PC-9 (cell line): ENCODE results near the gene IKZF3. TPM values are rescaled to one million over a fixed set of nuclear protein-coding genes. Genes with fewer than 3 reads are reported as not detected.

Source experiments
- BruUV-seq: library from RNA; stranded (reverse); fragments of 400-500 nt; replicated peaks from 2 replicates; lab custom pipeline; 2021; lab: Mats Ljungman, UMichigan
- CTCF ChIA-PET: fragments of 300-600 bp; sonication (Branson Sonifier 250); formaldehyde crosslinking; loops from one replicate; lab custom pipeline; 2022; ENCODE audit warnings: antibody characterized with exemption; lab: Charles Lee
- POLR2A ChIA-PET: fragments of 300-600 bp; sonication (Branson Sonifier 250); formaldehyde crosslinking; loops from one replicate; lab custom pipeline; 2022; ENCODE audit warnings: antibody characterized with exemption; ENCODE audit not compliant: unreplicated experiment; lab: Charles Lee
- DNase-seq, 2 experiments: peaks; one replicate each; pipeline versions ENCODE4 v3.0.0 to v3.0.0-alpha.2; 2015 to 2022; ENCODE audit warnings: mixed read lengths in 1 of 2
- H2AFZ ChIP-seq: fragments of 200-600 bp; sonication (generic); 2 replicates; pipeline ENCODE4 v1.8.1; 2017; ENCODE audit warnings: antibody characterized with exemption
- H3F3A ChIP-seq: fragments of 200-600 bp; sonication (generic); 2 replicates; pipeline ENCODE4 v1.8.1; 2017; ENCODE audit warnings: antibody characterized with exemption, mild to moderate bottlenecking, low read depth; ENCODE audit not compliant: insufficient read depth
- H3K27ac ChIP-seq: fragments of 200-600 bp; sonication (generic); 2 replicates; pipeline ENCODE4 v1.6.1; 2016; ENCODE audit warnings: mixed run types
- H3K27me3 ChIP-seq: fragments of 200-600 bp; sonication (generic); 2 replicates; pipeline ENCODE4 v1.6.1; 2016; ENCODE audit warnings: low read depth, mixed run types; ENCODE audit not compliant: insufficient read depth
- H3K36me3 ChIP-seq: fragments of 200-600 bp; sonication (generic); 2 replicates; pipeline ENCODE4 v1.6.1; 2016; ENCODE audit warnings: low read depth, mixed run types
- H3K4me1 ChIP-seq: fragments of 200-600 bp; sonication (generic); replicated peaks from 2 replicates; pipeline ENCODE4 v1.6.1; 2016; ENCODE audit warnings: mixed run types; ENCODE audit not compliant: insufficient read depth
- H3K4me2 ChIP-seq: fragments of 200-600 bp; sonication (generic); 2 replicates; pipeline ENCODE4 v1.6.1; 2017; ENCODE audit warnings: mixed run types
- H3K4me3 ChIP-seq: fragments of 200-600 bp; sonication (generic); 2 replicates; pipeline ENCODE4 v1.6.1; 2016; ENCODE audit warnings: mixed run types
- H3K79me2 ChIP-seq: fragments of 200-600 bp; sonication (generic); 2 replicates; pipeline ENCODE4 v1.6.1; 2017; ENCODE audit warnings: low read depth, mixed run types
- H3K9me2 ChIP-seq: fragments of 200-600 bp; sonication (generic); 2 replicates; pipeline ENCODE4 v1.8.1; 2017; ENCODE audit warnings: mild to moderate bottlenecking; ENCODE audit not compliant: insufficient read depth
- H3K9me3 ChIP-seq: fragments of 200-600 bp; sonication (generic); 2 replicates; pipeline ENCODE4 v1.8.1; 2016; ENCODE audit warnings: low read depth; ENCODE audit not compliant: insufficient read depth
- H4K20me1 ChIP-seq: fragments of 200-600 bp; sonication (generic); 2 replicates; pipeline ENCODE4 v1.8.1; 2017; ENCODE audit not compliant: insufficient read depth
- CTCF ChIP-seq: fragments of 200-600 bp; sonication (generic); conservative IDR thresholded peaks from 2 replicates; pipeline ENCODE4 v1.6.1; 2017; ENCODE audit warnings: mixed run types, antibody characterized with exemption, mild to moderate bottlenecking, moderate library complexity
- EZH2 ChIP-seq: fragments of 200-600 bp; sonication (generic); IDR thresholded peaks from 2 replicates; pipeline ENCODE4 v1.8.0; 2017; ENCODE audit warnings: antibody characterized with exemption, low read depth
- intact Hi-C: fragments of 100-400 bp; cut with micrococcal nuclease; formaldehyde crosslinking; loops from one replicate; pipeline ENCODE4 v1.10.0; 2022; ENCODE audit not compliant: unreplicated experiment
- total RNA-seq: library from RNA; stranded (reverse); gene quantifications from 2 replicates; pipeline ENCODE4 v1.2.3, GENCODE V29; 2021

The IKZF3 gene
- total RNA-seq, 1 experiment from 2014 or later, result 0.04 TPM

DNA sequence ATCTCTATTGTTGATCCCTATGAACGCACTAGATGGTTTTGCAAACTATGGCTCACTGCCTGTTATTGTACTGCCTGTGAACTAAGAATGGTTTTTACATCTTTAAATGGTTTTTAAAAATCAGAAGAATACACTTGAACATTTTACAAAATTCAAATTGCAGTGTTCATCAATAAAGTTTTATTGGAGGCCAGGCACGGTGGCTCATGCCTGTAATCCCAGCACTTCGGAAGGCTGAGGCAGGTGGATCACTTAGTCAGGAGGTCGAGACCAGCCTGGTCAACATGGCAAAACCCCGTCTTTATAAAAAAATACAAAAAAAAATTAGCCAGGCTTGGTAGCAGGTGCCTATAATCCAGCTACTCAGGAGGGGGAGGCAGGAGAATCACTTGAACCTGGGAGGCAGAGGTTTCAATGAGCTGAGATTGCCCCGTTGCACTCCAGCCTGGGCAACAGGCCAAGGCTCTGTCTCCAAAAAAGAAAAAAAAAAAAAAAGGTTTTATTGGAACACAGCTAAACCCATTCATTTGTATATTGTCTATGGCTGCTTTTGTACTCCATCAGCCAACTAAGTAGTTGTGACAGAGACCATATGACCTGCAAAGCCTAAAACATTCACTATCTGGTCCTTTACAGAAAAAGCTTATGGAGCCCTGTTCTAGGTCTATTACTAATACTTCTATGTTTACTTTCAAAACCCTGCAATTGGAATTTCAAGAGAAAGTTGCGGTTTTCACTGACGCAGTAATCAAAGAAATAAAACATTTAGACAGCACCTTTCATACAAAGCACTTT is 18.9 kb downstream of the IKZF3 start:
- Histone ChIP-seq H3K27ac (no peak overlapping the region), H4K20me1 (no peaks in the 10 kb centered on the region), H3K4me3 (no peak overlapping the region), H2AFZ (no peak overlapping the region), H3K79me2 (no peaks in the 10 kb centered on the region), H3K9me3 (no peaks in the 10 kb centered on the region), H3K27me3 (no peaks in the 10 kb centered on the region), H3K36me3 (no peaks in the 10 kb centered on the region), H3K9me2 (no peaks in the 10 kb centered on the region), H3K4me1 (no peaks in the 10 kb centered on the region), H3K4me2 (no peak overlapping the region), H3F3A (no peaks in the 10 kb centered on the region)
- intact Hi-C loops, result no loop called here
- no TSS peak for BruUV-seq
- no peak for DNase-seq
- ChIA-PET POLR2A (no interaction called here), CTCF (no interaction called here)
- no peak for TF ChIP-seq EZH2

DNA sequence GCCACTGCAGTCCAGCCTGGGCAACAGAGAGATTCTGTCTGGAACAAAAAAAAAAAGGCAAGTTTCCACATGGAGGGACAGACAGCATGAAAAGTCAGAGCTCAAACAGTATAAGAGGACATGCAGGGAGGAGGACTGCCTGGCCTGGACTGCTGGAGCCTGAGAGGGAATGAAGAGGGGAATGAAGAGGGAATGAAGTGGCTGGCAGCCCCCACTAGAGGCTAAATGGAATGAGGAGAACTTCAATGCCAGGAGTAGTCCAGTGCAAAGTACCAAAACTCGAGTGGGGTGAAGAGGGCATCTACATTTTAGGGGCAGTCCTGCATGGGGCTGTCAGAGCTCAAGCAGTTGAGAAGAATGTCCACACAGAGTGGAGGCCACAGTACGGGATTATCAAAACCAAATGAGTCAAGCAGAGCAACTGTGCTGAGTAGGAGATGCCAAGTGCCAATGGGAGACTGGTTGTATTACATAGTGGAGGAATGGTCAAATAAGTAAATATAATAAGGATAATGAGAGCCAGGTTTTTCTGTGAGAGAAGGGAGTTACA is 22.9 kb downstream of the IKZF3 start:
- no peaks in the 10 kb centered on the region for H3F3A ChIP-seq
- no peak overlapping the region for H3K27ac ChIP-seq
- no peak overlapping the region for H3K4me2 ChIP-seq
- H3K9me3 ChIP-seq, result peaks cover 5% of the 10 kb centered on the region; the same call in 1 of the 2 replicates
- BruUV-seq, result no TSS peak
- ChIA-PET POLR2A (no interaction called here), CTCF (no interaction called here)
- no peak for DNase-seq
- H3K4me3 ChIP-seq, result no peak overlapping the region
- no peaks in the 10 kb centered on the region for H3K27me3 ChIP-seq
- TF ChIP-seq EZH2 (no peak), CTCF (no peak)
- no peaks in the 10 kb centered on the region for H3K9me2 ChIP-seq
- H3K79me2 ChIP-seq, result no peaks in the 10 kb centered on the region
- H3K36me3 ChIP-seq, result no peaks in the 10 kb centered on the region
- intact Hi-C loops, result no loop called here
- H4K20me1 ChIP-seq, result no peaks in the 10 kb centered on the region
- H2AFZ ChIP-seq, result no peak overlapping the region
- H3K4me1 ChIP-seq, result no peaks in the 10 kb centered on the region

DNA sequence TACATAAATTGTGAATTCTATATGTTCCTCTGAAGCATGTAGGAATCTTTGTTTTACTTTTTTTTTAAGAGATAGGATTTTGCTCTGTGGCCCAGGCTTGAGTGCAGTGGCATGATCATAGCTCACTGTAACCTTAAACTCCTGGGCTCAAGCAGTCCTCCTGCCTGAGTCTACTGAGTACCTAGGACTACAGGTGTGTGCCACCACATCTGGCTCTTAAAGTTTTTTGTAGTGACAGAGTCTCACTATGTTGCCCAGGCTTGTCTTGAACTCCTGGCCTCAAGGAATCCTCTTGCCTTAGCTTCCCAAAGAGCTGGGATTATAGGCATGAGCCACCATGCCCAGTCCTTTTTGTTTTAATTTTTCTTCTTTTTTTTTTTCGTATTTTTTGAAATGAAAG is 25.3 kb downstream of the IKZF3 start:
- ChIA-PET CTCF (no interaction called here), POLR2A (no interaction called here)
- H3K9me3 ChIP-seq, result peaks cover 5% of the 10 kb centered on the region; the same call in 1 of the 2 replicates
- peaks cover 7% of the 10 kb centered on the region; the same call in 1 of the 2 replicates for H3K4me1 ChIP-seq
- intact Hi-C loops, result no loop called here
- H4K20me1 ChIP-seq, result no peaks in the 10 kb centered on the region
- no peak overlapping the region for H3K4me2 ChIP-seq
- DNase-seq, result no peak
- H3K27me3 ChIP-seq, result no peaks in the 10 kb centered on the region
- H3K36me3 ChIP-seq, result no peaks in the 10 kb centered on the region
- H3K27ac ChIP-seq, result no peak overlapping the region
- no peaks in the 10 kb centered on the region for H3F3A ChIP-seq
- H3K9me2 ChIP-seq, result no peaks in the 10 kb centered on the region
- no peak overlapping the region for H2AFZ ChIP-seq
- H3K79me2 ChIP-seq, result no peaks in the 10 kb centered on the region
- TF ChIP-seq CTCF (no peak), EZH2 (no peak)
- no TSS peak for BruUV-seq
- H3K4me3 ChIP-seq, result no peak overlapping the region
